Measurements from ENCODE around the gene GRM7. TPM values are rescaled to one million over a fixed set of nuclear protein-coding genes. Genes with fewer than 3 reads are reported as not detected.

GRM7 gene
- polyA plus RNA-seq, 3 donors: not detected

- Mint-ChIP-seq H3K4me3 (no peak overlapping the region), H3K9me3 (peaks cover 0 to 13% (median 2%) of the 10 kb centered on the region in 7 donors), H3K36me3 (no peaks in the 10 kb centered on the region), H3K27me3 (ENCODE audit: low read depth in 3 of 3) (no peaks in the 10 kb centered on the region), H3K4me1 (no peaks in the 10 kb centered on the region), H3K27ac (no peak overlapping the region)
- H3K4me1 ChIP-seq (ENCODE audit: control insufficient read depth in 1 of 2, insufficient read depth in 2 of 2, low read length in 2 of 2): no peaks in the 10 kb centered on the region
- H2AFZ ChIP-seq (ENCODE audit: insufficient read depth, low read depth, low read length, poor library complexity, severe bottlenecking): no peak overlapping the region
- no peaks in the 10 kb centered on the region for H3K79me2 ChIP-seq (ENCODE audit: insufficient read depth, low read length)
- H3K9me3 ChIP-seq (replicated peaks in 1 of 2; ENCODE audit: control insufficient read depth in 1 of 2, insufficient read depth in 1 of 2, low read length in 2 of 2): peaks cover 4 to 6% of the 10 kb centered on the region in 2 donors
- no peak overlapping the region for H3K9ac ChIP-seq (ENCODE audit: insufficient read depth, low read length, poor library complexity, severe bottlenecking)
- TF ChIP-seq CTCF (IDR thresholded peaks at IDR 0.05): no peak
- no peaks in the 10 kb centered on the region for H3K27me3 ChIP-seq (ENCODE audit: control insufficient read depth in 2 of 2, insufficient read depth in 2 of 2, low read length in 2 of 2)
- no peak for DNase-seq
- intact Hi-C loops (cut with micrococcal nuclease): no loop called here
- no peak overlapping the region for H3K4me2 ChIP-seq (replicated peaks; ENCODE audit: extremely low read depth, low read length, poor library complexity, severe bottlenecking)
- no peaks in the 10 kb centered on the region for H4K20me1 ChIP-seq (ENCODE audit: insufficient read depth, low read length)
- H3K4me3 ChIP-seq (replicated peaks in 1 of 3; ENCODE audit: low read depth in 2 of 3, low read length in 3 of 3): no peak overlapping the region
- no peaks in the 10 kb centered on the region for H3K36me3 ChIP-seq (replicated peaks in 1 of 2; ENCODE audit: control insufficient read depth in 1 of 2, insufficient read depth in 2 of 2, low read length in 2 of 2)
- WGBS (ENCODE audit: insufficient coverage): 94% methylated on average over 2 of the region's 4 CpGs
- no peak overlapping the region for H3K27ac ChIP-seq (ENCODE audit: low read depth in 1 of 2, low read length in 2 of 2)
Measured at GRCh38 chr3:7038394-7038793, 177.5 kb downstream of the GRM7 start.

- Histone ChIP-seq H3K4me3 (replicated peaks in 1 of 3; ENCODE audit: low read depth in 2 of 3, low read length in 3 of 3) (no peak overlapping the region), H3K9ac (ENCODE audit: insufficient read depth, low read length, poor library complexity, severe bottlenecking) (no peak overlapping the region), H3K9me3 (replicated peaks in 1 of 2; ENCODE audit: control insufficient read depth in 1 of 2, insufficient read depth in 1 of 2, low read length in 2 of 2) (no peaks in the 10 kb centered on the region), H3K27ac (ENCODE audit: low read depth in 1 of 2, low read length in 2 of 2) (no peak overlapping the region), H3K27me3 (ENCODE audit: control insufficient read depth in 2 of 2, insufficient read depth in 2 of 2, low read length in 2 of 2) (no peaks in the 10 kb centered on the region), H3K4me2 (replicated peaks; ENCODE audit: extremely low read depth, low read length, poor library complexity, severe bottlenecking) (no peak overlapping the region), H3K36me3 (replicated peaks in 1 of 2; ENCODE audit: control insufficient read depth in 1 of 2, insufficient read depth in 2 of 2, low read length in 2 of 2) (no peaks in the 10 kb centered on the region), H3K79me2 (ENCODE audit: insufficient read depth, low read length) (no peaks in the 10 kb centered on the region), H3K4me1 (ENCODE audit: control insufficient read depth in 1 of 2, insufficient read depth in 2 of 2, low read length in 2 of 2) (no peaks in the 10 kb centered on the region), H2AFZ (ENCODE audit: insufficient read depth, low read depth, low read length, poor library complexity, severe bottlenecking) (no peak overlapping the region), H4K20me1 (ENCODE audit: insufficient read depth, low read length) (no peaks in the 10 kb centered on the region)
- DNase-seq: no peak
- intact Hi-C loops (cut with micrococcal nuclease): no loop called here
- no peak overlapping the region for H3K4me3 Mint-ChIP-seq
- no CpG with 5 or more reads among the region's 1 CpG for WGBS (ENCODE audit: insufficient coverage)
- no peaks in the 10 kb centered on the region for H3K27me3 Mint-ChIP-seq (ENCODE audit: low read depth in 3 of 3)
- peaks cover 0 to 17% (median 6%) of the 10 kb centered on the region in 7 donors for H3K9me3 Mint-ChIP-seq
- H3K27ac Mint-ChIP-seq: no peak overlapping the region
- TF ChIP-seq CTCF (IDR thresholded peaks at IDR 0.05): no peak
- no peaks in the 10 kb centered on the region for H3K36me3 Mint-ChIP-seq
- H3K4me1 Mint-ChIP-seq: no peaks in the 10 kb centered on the region
Measured at GRCh38 chr3:7062714-7063113, 201.8 kb downstream of the GRM7 start.

Data from CD14-positive monocyte (primary cell).